Endodermal cell (in vitro differentiated cells): ENCODE data around the gene GGN. TPM values are rescaled to one million over a fixed set of nuclear protein-coding genes. Genes with fewer than 3 reads are reported as not detected.
A peak's percentile ranks its signal among the peaks of the same experiment; 100 is the strongest.

Experiments
- DNase-seq: peaks from one replicate; pipeline ENCODE4 v3.0.0-alpha.2; 2017
- H3K27ac ChIP-seq: 2 replicates; pipeline ENCODE4 v1.5.1; 2013; ENCODE audit warnings: mild to moderate bottlenecking, low read depth, low read length, moderate library complexity
- H3K27me3 ChIP-seq: 2 replicates; pipeline ENCODE4 v1.6.1; 2013; ENCODE audit warnings: mild to moderate bottlenecking, low read length, moderate library complexity; ENCODE audit not compliant: insufficient read depth, control insufficient read depth, poor library complexity, severe bottlenecking
- H3K36me3 ChIP-seq: 2 replicates; pipeline ENCODE4 v1.7.0; 2013; ENCODE audit warnings: mild to moderate bottlenecking, low read length, moderate library complexity; ENCODE audit not compliant: control insufficient read depth, insufficient read depth
- H3K4me1 ChIP-seq: one replicate; pipeline ENCODE4 v1.7.0; 2013; ENCODE audit warnings: low read length; ENCODE audit not compliant: control insufficient read depth, insufficient read depth
- H3K4me3 ChIP-seq: 2 replicates; pipeline ENCODE4 v1.5.1; 2013; ENCODE audit warnings: mild to moderate bottlenecking, low read length, moderate library complexity
- H3K9ac ChIP-seq: 2 replicates; pipeline ENCODE4 v1.6.1; 2013; ENCODE audit warnings: mild to moderate bottlenecking, low read length, moderate library complexity; ENCODE audit not compliant: poor library complexity, severe bottlenecking; ENCODE audit errors: extremely low read depth
- H3K9me3 ChIP-seq: 2 replicates; pipeline ENCODE4 v1.6.1; 2013; ENCODE audit warnings: mild to moderate bottlenecking, low read length, moderate library complexity; ENCODE audit not compliant: control insufficient read depth
- H3K27ac Mint-ChIP-seq: 2 replicates; pipeline ENCODE4 v1.8.0; 2020; ENCODE audit warnings: mixed read lengths
- H3K27me3 Mint-ChIP-seq: 2 replicates; pipeline ENCODE4 v1.8.0; 2021; ENCODE audit warnings: mild to moderate bottlenecking, mixed read lengths; ENCODE audit not compliant: insufficient read depth
- H3K36me3 Mint-ChIP-seq: 2 replicates; pipeline ENCODE4 v1.8.0; 2020; ENCODE audit warnings: low read depth, mixed read lengths
- H3K4me1 Mint-ChIP-seq: 2 replicates; pipeline ENCODE4 v1.8.0; 2020; ENCODE audit warnings: mixed read lengths
- H3K4me3 Mint-ChIP-seq: 2 replicates; pipeline ENCODE4 v1.8.0; 2020; ENCODE audit warnings: mild to moderate bottlenecking, moderate library complexity, mixed read lengths
- H3K9me3 Mint-ChIP-seq: 2 replicates; pipeline ENCODE4 v1.8.0; 2020; ENCODE audit warnings: mild to moderate bottlenecking, mixed read lengths
- CTCF ChIP-seq: fragments of 200-600 bp; sonication (generic); conservative IDR thresholded peaks from 2 replicates; pipeline ENCODE4 v1.5.0; 2021; ENCODE audit warnings: antibody characterized with exemption, mild to moderate bottlenecking
- WGBS, 2 experiments: methylation state at CpG; one replicate each; pipeline versions ENCODE4 v1.1.5 to v1.1.7; 2013; ENCODE audit warnings: missing lambda C conversion rate in 2 of 2, mixed read lengths in 1 of 2; ENCODE audit not compliant: insufficient coverage in 1 of 2, insufficient read length in 1 of 2; 5-methylcytosine and 5-hydroxymethylcytosine counted together
- total RNA-seq, 2 donors: library from RNA; stranded (reverse); fragmentation: NEBNext Ultra II Directional in 1 of 2; extraction: Animal tissue kit (Norgen Biotek cat#: 25700) in 1 of 2; gene quantifications; 2 replicates in 1 of 2; 3 replicates in 1 of 2; pipeline ENCODE4 v1.2.1, GENCODE V29; 2021

Gene GGN
- total RNA-seq, 2 donors from 2014 or later: 0.99 to 2.1 TPM

DNA sequence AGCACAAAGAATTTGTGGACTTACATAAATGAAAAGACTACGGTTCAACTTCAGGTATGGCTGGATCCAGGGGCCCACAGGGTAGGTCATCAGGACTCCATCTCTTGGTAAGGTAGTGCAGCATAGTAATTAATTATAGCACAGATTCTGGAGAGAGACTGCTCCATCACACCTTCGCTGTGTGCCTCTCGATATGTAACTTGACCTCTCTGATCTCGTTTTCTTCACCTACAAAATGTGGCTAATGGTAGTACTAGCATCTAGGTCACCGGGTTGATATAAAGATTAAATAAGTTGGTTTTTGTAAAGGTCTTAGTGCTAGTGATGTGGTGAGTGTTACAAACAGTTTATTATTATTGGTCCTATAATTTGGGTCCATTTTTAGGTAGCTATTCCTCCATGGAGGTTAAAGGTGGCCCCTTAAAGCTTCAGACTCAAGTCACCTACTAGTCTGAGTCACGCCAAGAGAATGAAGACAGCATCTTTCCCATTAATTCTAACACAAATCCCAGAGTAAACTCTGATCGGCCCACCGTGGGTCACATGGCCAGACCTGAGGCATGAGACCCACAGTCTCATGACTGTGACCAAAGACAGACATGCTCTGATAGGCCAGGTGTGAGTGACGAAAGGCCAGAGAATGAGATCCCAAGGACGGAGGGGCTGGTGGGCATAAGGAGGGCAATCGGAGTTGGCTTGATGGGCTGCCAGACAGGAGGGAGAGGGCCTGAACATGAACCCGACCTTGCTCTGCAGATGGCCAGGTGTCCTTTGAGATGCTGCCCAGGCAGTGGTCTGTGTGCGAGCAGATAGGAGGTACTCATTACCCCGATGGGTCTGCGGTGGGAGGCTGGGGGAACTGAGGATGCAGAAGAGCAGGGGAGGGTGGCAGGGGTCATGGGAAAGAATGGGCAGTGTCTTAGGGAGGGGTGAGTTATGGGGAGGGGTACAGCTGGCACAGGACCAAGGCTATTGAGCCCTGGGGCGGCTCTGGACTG lies 31.8 kb downstream of the GGN start:
- peaks cover 5% of the 10 kb centered on the region for H3K4me1 Mint-ChIP-seq
- H3K4me3 Mint-ChIP-seq: no peak overlapping the region
- 87% methylated on average over 11 to 16 of the region's 16 CpGs for WGBS, 2 experiments
- no peak overlapping the region for H3K27ac Mint-ChIP-seq
- no peaks in the 10 kb centered on the region for H3K36me3 ChIP-seq
- no peaks in the 10 kb centered on the region for H3K9me3 ChIP-seq
- no peak overlapping the region for H3K9ac ChIP-seq
- no peaks in the 10 kb centered on the region for H3K36me3 Mint-ChIP-seq
- H3K27me3 Mint-ChIP-seq: peaks cover 49% of the 10 kb centered on the region
- no peaks in the 10 kb centered on the region for H3K4me1 ChIP-seq
- no peak overlapping the region for H3K4me3 ChIP-seq
- no peaks in the 10 kb centered on the region for H3K9me3 Mint-ChIP-seq
- peaks cover 45% of the 10 kb centered on the region for H3K27me3 ChIP-seq
- TF ChIP-seq CTCF: no peak
- no peak overlapping the region for H3K27ac ChIP-seq
- no peak for DNase-seq

DNA sequence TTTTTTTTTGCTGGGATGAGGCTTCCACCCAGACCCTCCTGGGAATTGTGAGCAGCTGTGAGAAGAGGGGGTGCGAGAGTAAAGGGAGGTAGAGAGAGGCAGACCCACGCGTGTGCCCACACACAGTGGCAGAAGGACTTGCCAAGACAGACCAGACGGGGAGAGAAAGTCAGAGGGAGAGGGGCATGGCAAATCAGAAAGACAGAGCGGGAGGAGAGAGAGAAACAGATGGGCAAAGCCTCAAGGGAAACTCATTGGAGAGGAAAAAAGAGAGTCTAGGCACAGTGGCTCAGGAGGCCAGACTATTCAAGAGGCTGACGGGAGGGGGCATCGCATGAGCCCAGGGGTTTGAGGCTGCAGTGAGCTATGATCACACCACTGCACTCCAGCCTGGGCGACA lies 35.2 kb downstream of the GGN start:
- no peaks in the 10 kb centered on the region for H3K36me3 Mint-ChIP-seq
- Histone ChIP-seq H3K4me1 (no peaks in the 10 kb centered on the region), H3K27me3 (peaks cover 12% of the 10 kb centered on the region), H3K4me3 (no peak overlapping the region), H3K9me3 (no peaks in the 10 kb centered on the region), H3K9ac (no peak overlapping the region), H3K27ac (peak overlapping the region; percentile 57), H3K36me3 (no peaks in the 10 kb centered on the region)
- WGBS, 2 experiments: 91 to 98% methylated on average over 5 to 8 of the region's 8 CpGs
- peaks cover 5% of the 10 kb centered on the region for H3K4me1 Mint-ChIP-seq
- no peak overlapping the region for H3K4me3 Mint-ChIP-seq
- no peak for DNase-seq
- TF ChIP-seq CTCF: no peak
- peaks cover 26% of the 10 kb centered on the region for H3K27me3 Mint-ChIP-seq
- H3K27ac Mint-ChIP-seq: no peak overlapping the region
- no peaks in the 10 kb centered on the region for H3K9me3 Mint-ChIP-seq

GRCh38 chr19:38351865-38352395 lies 35.9 kb downstream of the GGN start:
- no peak overlapping the region for H3K27ac Mint-ChIP-seq
- no peak overlapping the region for H3K4me3 Mint-ChIP-seq
- no peaks in the 10 kb centered on the region for H3K9me3 Mint-ChIP-seq
- H3K27me3 Mint-ChIP-seq: peaks cover 23% of the 10 kb centered on the region
- H3K27ac ChIP-seq: peak overlapping the region; percentile 57
- no peaks in the 10 kb centered on the region for H3K4me1 ChIP-seq
- H3K9me3 ChIP-seq: no peaks in the 10 kb centered on the region
- H3K36me3 ChIP-seq: no peaks in the 10 kb centered on the region
- no peak for DNase-seq
- H3K9ac ChIP-seq: no peak overlapping the region
- H3K27me3 ChIP-seq: peaks cover 10% of the 10 kb centered on the region
- no peak overlapping the region for H3K4me3 ChIP-seq
- peaks cover 5% of the 10 kb centered on the region for H3K4me1 Mint-ChIP-seq
- 77 to 87% methylated on average over 5 to 9 of the region's 9 CpGs for WGBS, 2 experiments
- TF ChIP-seq CTCF: no peak
- no peaks in the 10 kb centered on the region for H3K36me3 Mint-ChIP-seq
